ENCODE data around the gene CDH16.

- TF ChIP-seq CTCF (IDR thresholded peaks at IDR 0.05) (no peak), POLR2A (IDR thresholded peaks at IDR 0.05) (no peak)
Measured at GRCh38 chr16:66910175-66910940, 8.3 kb downstream of the CDH16 start.

Measured in testis (tissue), 2 donors.